A673 (cell line): ENCODE results near the gene HYAL2. TPM values are rescaled to one million over a fixed set of nuclear protein-coding genes. Genes with fewer than 3 reads are reported as not detected.

Source experiments
- Bru-seq: library from RNA; stranded (reverse); fragments of 400-500 nt; gene quantifications from one replicate; lab custom pipeline; 2021; lab: Mats Ljungman, UMichigan
- BruChase-seq, 2 experiments: library from RNA; stranded (reverse); fragments of 400-500 nt; gene quantifications; one replicate each; lab custom pipeline; 2021; lab: Mats Ljungman, UMichigan
- BruUV-seq: library from RNA; stranded (reverse); fragments of 400-500 nt; replicated peaks from 2 replicates; lab custom pipeline; 2021; lab: Mats Ljungman, UMichigan
- CTCF ChIA-PET: fragments of 300-600 bp; sonication (Branson Sonifier 250); formaldehyde crosslinking; loops from one replicate; lab custom pipeline; 2022; ENCODE audit warnings: antibody characterized with exemption; lab: Charles Lee
- POLR2A ChIA-PET: fragments of 300-600 bp; sonication (Branson Sonifier 250); formaldehyde crosslinking; loops from one replicate; lab custom pipeline; 2022; ENCODE audit warnings: antibody characterized with exemption; ENCODE audit not compliant: low non-redundant PET; lab: Charles Lee
- DNase-seq: peaks from one replicate; pipeline ENCODE4 v3.0.0-alpha.2; 2015; ENCODE audit warnings: low spot score
- H3K27ac ChIP-seq: fragments of 200-600 bp; sonication (generic); 2 replicates; pipeline ENCODE4 v1.5.1; 2016; ENCODE audit warnings: mixed run types, low read depth, mild to moderate bottlenecking, mixed read lengths, antibody characterized with exemption, low read length; ENCODE audit not compliant: poor library complexity, severe bottlenecking
- H3K27me3 ChIP-seq: fragments of 200-600 bp; sonication (generic); replicated peaks from 2 replicates; pipeline ENCODE4 v1.6.1; 2017; ENCODE audit warnings: mixed run types, low read depth, mild to moderate bottlenecking, mixed read lengths, antibody characterized with exemption, low read length; ENCODE audit not compliant: insufficient read depth, poor library complexity
- H3K36me3 ChIP-seq: fragments of 200-600 bp; sonication (generic); 2 replicates; pipeline ENCODE4 v1.6.1; 2016; ENCODE audit warnings: mixed run types, mild to moderate bottlenecking, mixed read lengths, antibody characterized with exemption, low read length; ENCODE audit not compliant: insufficient read depth, poor library complexity, severe bottlenecking
- H3K4me1 ChIP-seq: fragments of 200-600 bp; sonication (generic); 2 replicates; pipeline ENCODE4 v1.6.1; 2017; ENCODE audit warnings: mixed run types, mild to moderate bottlenecking, mixed read lengths, antibody characterized with exemption, low read length; ENCODE audit not compliant: insufficient read depth, poor library complexity, severe bottlenecking
- H3K4me3 ChIP-seq: fragments of 200-600 bp; sonication (generic); 2 replicates; pipeline ENCODE4 v1.5.1; 2016; ENCODE audit warnings: low read depth, mixed run types, mild to moderate bottlenecking, mixed read lengths, low read length; ENCODE audit not compliant: poor library complexity, severe bottlenecking
- H3K9me3 ChIP-seq: fragments of 200-600 bp; sonication (generic); 2 replicates; pipeline ENCODE4 v1.6.1; 2016; ENCODE audit warnings: mixed run types, low read depth, mild to moderate bottlenecking, mixed read lengths, antibody characterized with exemption, low read length; ENCODE audit not compliant: poor library complexity, severe bottlenecking
- CTCF ChIP-seq: fragments of 300-800, 200-600 bp; sonication (generic); conservative IDR thresholded peaks from 2 replicates; pipeline ENCODE4 v1.5.1; 2017; ENCODE audit warnings: low read depth, mild to moderate bottlenecking, antibody characterized with exemption, low read length, moderate library complexity, mixed read lengths
- EZH2 ChIP-seq: fragments of 200-600 bp; sonication (generic); IDR thresholded peaks from 2 replicates; pipeline ENCODE4 v1.6.1; 2017; ENCODE audit warnings: borderline replicate concordance, low read depth, mild to moderate bottlenecking, mixed read lengths, antibody characterized with exemption, low read length; ENCODE audit not compliant: poor library complexity, severe bottlenecking
- intact Hi-C: fragments of 100-400 bp; cut with micrococcal nuclease; formaldehyde crosslinking; loops from one replicate; pipeline ENCODE4 v1.10.0; 2022; ENCODE audit not compliant: unreplicated experiment
- long read RNA-seq: library from polyadenylated mRNA; stranded (forward); transcript quantifications from one replicate; pipeline ENCODE4 v2.0.0, GENCODE V29; 2022
- total RNA-seq: library from RNA; stranded (reverse); gene quantifications from 2 replicates; pipeline ENCODE4 v1.2.3, GENCODE V29; 2021

Gene HYAL2
- 17.7 and 18.1 TPM in 2 replicates for total RNA-seq
- percentile 47 among the genes with signal in this experiment for Bru-seq, nascent RNA
- percentile 56 among the genes with signal in this experiment for BruChase-seq, experiment 1, labeled RNA remaining after a 2-hour chase
- BruChase-seq, experiment 2, labeled RNA remaining after a 6-hour chase, result percentile 55 among the genes with signal in this experiment
- long read RNA-seq, full-length matches to known transcripts, result 73 of 88 reads
- long read RNA-seq, partial matches to known transcripts, result 0 of 88 reads
- long read RNA-seq, other reads (novel, unspliced or antisense), result 15 of 88 reads

GRCh38 chr3:50322386-50323091, at the start of gene HYAL2:
Gene HYAL2 (minus strand): TSS chr3:50322745. CDS start chr3:50320489, 2,256 bp downstream.
- BruUV-seq, result no TSS peak
- no peak for TF ChIP-seq CTCF
- no peak for TF ChIP-seq EZH2
- ChIA-PET POLR2A (no interaction called here), CTCF (no interaction called here)
- H3K27ac ChIP-seq, result peak within 1 kb of the TSS; percentile 99
- no peaks in the 10 kb centered on the region for H3K36me3 ChIP-seq
- H3K9me3 ChIP-seq, result no peaks in the 10 kb centered on the region
- DNase-seq, result no peak
- peak within 1 kb of the TSS; percentile 73 for H3K4me3 ChIP-seq
- H3K4me1 ChIP-seq, result peaks cover 3% of the 10 kb centered on the region
- H3K27me3 ChIP-seq, result no peaks in the 10 kb centered on the region
- intact Hi-C loops, result no loop called here

- POLR2A ChIA-PET, result no interaction called here
- Histone ChIP-seq H3K27me3 (no peaks in the 10 kb centered on the region), H3K9me3 (no peaks in the 10 kb centered on the region), H3K4me3 (no peak overlapping the region), H3K4me1 (no peaks in the 10 kb centered on the region), H3K36me3 (no peaks in the 10 kb centered on the region), H3K27ac (no peak overlapping the region)
- intact Hi-C loops, result loop anchor here (5.0 kb wide), 1 partner anchor 171 kb away; no protein-coding TSS in a partner anchor
- TF ChIP-seq EZH2, result no peak
- TF ChIP-seq CTCF, result no peak
- DNase-seq, result no peak
- CTCF ChIA-PET, result interaction anchor here (1.4 kb wide), 1 partner anchor 171 kb away, joined by 11 read pairs; no protein-coding TSS in a partner anchor
- no TSS peak for BruUV-seq
Observed at GRCh38 chr3:50371133-50371685, 48.7 kb upstream of the HYAL2 start.

- no peaks in the 10 kb centered on the region for H3K27me3 ChIP-seq
- no peaks in the 10 kb centered on the region for H3K9me3 ChIP-seq
- H3K4me1 ChIP-seq, result no peaks in the 10 kb centered on the region
- TF ChIP-seq EZH2 (no peak), CTCF (peak; percentile 50)
- no TSS peak for BruUV-seq
- peak; percentile 62 for DNase-seq
- no peaks in the 10 kb centered on the region for H3K36me3 ChIP-seq
- intact Hi-C loops, result loop anchor here (5.0 kb wide), 1 partner anchor 172 kb away; no protein-coding TSS in a partner anchor
- POLR2A ChIA-PET, result no interaction called here
- CTCF ChIA-PET, result interaction anchor here (1.4 kb wide), 1 partner anchor 172 kb away, joined by 11 read pairs; no protein-coding TSS in a partner anchor
- no peak overlapping the region for H3K4me3 ChIP-seq
- no peak overlapping the region for H3K27ac ChIP-seq
Observed at GRCh38 chr3:50370594-50370993, 48.0 kb upstream of the HYAL2 start.
